Measurements from ENCODE around the gene IRS1. TPM values are rescaled to one million over a fixed set of nuclear protein-coding genes. Genes with fewer than 3 reads are reported as not detected.
"Not testable (repeated sequence)": the region's sequence is repeated elsewhere in the genome, so short reads cannot be mapped to it uniquely, and the experiment has no call there.

IRS1 gene
- total RNA-seq, 1 experiment from 2014 or later = 34.4 TPM

GRCh38 chr2:226847090-226847489 is 47.5 kb upstream of the IRS1 start:
- no peak overlapping the region for H3K27ac Mint-ChIP-seq (ENCODE audit: unreplicated experiment)
- DNase-seq = no peak
- no TSS peak for BruUV-seq (replicated peaks)
- no peak for TF ChIP-seq CTCF (IDR thresholded peaks at IDR 0.05; ENCODE audit: unreplicated experiment)
- H3K27me3 Mint-ChIP-seq (ENCODE audit: unreplicated experiment) = no peaks in the 10 kb centered on the region
- no peaks in the 10 kb centered on the region for H3K36me3 Mint-ChIP-seq (ENCODE audit: insufficient read depth, unreplicated experiment)
- no peaks in the 10 kb centered on the region for H3K4me1 Mint-ChIP-seq (ENCODE audit: low read depth, unreplicated experiment)
- H3K4me3 Mint-ChIP-seq (ENCODE audit: low read depth, unreplicated experiment) = no peak overlapping the region
- no peaks in the 10 kb centered on the region for H3K9me3 Mint-ChIP-seq (ENCODE audit: low read depth, unreplicated experiment)
- intact Hi-C loops (cut with micrococcal nuclease; ENCODE audit: unreplicated experiment) = no loop called here
- CTCF ChIA-PET = no interaction called here

- no TSS peak for BruUV-seq (replicated peaks)
- Mint-ChIP-seq H3K9me3 (ENCODE audit: low read depth, unreplicated experiment) (no peaks in the 10 kb centered on the region), H3K4me1 (ENCODE audit: low read depth, unreplicated experiment) (no peaks in the 10 kb centered on the region), H3K27me3 (ENCODE audit: unreplicated experiment) (no peaks in the 10 kb centered on the region), H3K27ac (ENCODE audit: unreplicated experiment) (no peak overlapping the region), H3K36me3 (ENCODE audit: insufficient read depth, unreplicated experiment) (no peaks in the 10 kb centered on the region), H3K4me3 (ENCODE audit: low read depth, unreplicated experiment) (no peak overlapping the region)
- no peak for TF ChIP-seq CTCF (IDR thresholded peaks at IDR 0.05; ENCODE audit: unreplicated experiment)
- no peak for DNase-seq
- CTCF ChIA-PET = no interaction called here
- intact Hi-C loops (cut with micrococcal nuclease; ENCODE audit: unreplicated experiment) = no loop called here
Measured at GRCh38 chr2:226845386-226846116, 45.9 kb upstream of the IRS1 start.

- H3K4me3 Mint-ChIP-seq (ENCODE audit: low read depth, unreplicated experiment); H3K9me3 Mint-ChIP-seq (ENCODE audit: low read depth, unreplicated experiment); H3K27ac Mint-ChIP-seq (ENCODE audit: unreplicated experiment); BruUV-seq (replicated peaks); CTCF ChIA-PET; H3K27me3 Mint-ChIP-seq (ENCODE audit: unreplicated experiment); H3K36me3 Mint-ChIP-seq (ENCODE audit: insufficient read depth, unreplicated experiment); DNase-seq; intact Hi-C loops (cut with micrococcal nuclease; ENCODE audit: unreplicated experiment); H3K4me1 Mint-ChIP-seq (ENCODE audit: low read depth, unreplicated experiment): not testable (repeated sequence)
Measured at GRCh38 chr2:226843001-226843400, 43.4 kb upstream of the IRS1 start.

- CTCF ChIA-PET = no interaction called here
- no peak overlapping the region for H3K4me3 Mint-ChIP-seq (ENCODE audit: low read depth, unreplicated experiment)
- peaks cover 33% of the 10 kb centered on the region for H3K36me3 Mint-ChIP-seq (ENCODE audit: insufficient read depth, unreplicated experiment)
- no TSS peak for BruUV-seq (replicated peaks)
- no peaks in the 10 kb centered on the region for H3K9me3 Mint-ChIP-seq (ENCODE audit: low read depth, unreplicated experiment)
- no peak overlapping the region for H3K27ac Mint-ChIP-seq (ENCODE audit: unreplicated experiment)
- H3K27me3 Mint-ChIP-seq (ENCODE audit: unreplicated experiment) = no peaks in the 10 kb centered on the region
- intact Hi-C loops (cut with micrococcal nuclease; ENCODE audit: unreplicated experiment) = loop anchor here (10.0 kb wide), 1 partner anchor 145 kb away; no protein-coding TSS in a partner anchor
- no peak for TF ChIP-seq CTCF (IDR thresholded peaks at IDR 0.05; ENCODE audit: unreplicated experiment)
- H3K4me1 Mint-ChIP-seq (ENCODE audit: low read depth, unreplicated experiment) = peaks cover 12% of the 10 kb centered on the region
- DNase-seq = no peak
Measured at GRCh38 chr2:226839951-226840350, 40.3 kb upstream of the IRS1 start.

GRCh38 chr2:226839161-226839560 is 39.5 kb upstream of the IRS1 start:
- H3K27ac Mint-ChIP-seq (ENCODE audit: unreplicated experiment) = no peak overlapping the region
- peaks cover 41% of the 10 kb centered on the region for H3K36me3 Mint-ChIP-seq (ENCODE audit: insufficient read depth, unreplicated experiment)
- CTCF ChIA-PET = interaction anchor here (0.7 kb wide), 1 partner anchor 274 kb away, joined by 3 read pairs; no protein-coding TSS in a partner anchor
- BruUV-seq (replicated peaks) = no TSS peak
- TF ChIP-seq CTCF (IDR thresholded peaks at IDR 0.05; ENCODE audit: unreplicated experiment) = no peak
- H3K4me3 Mint-ChIP-seq (ENCODE audit: low read depth, unreplicated experiment) = no peak overlapping the region
- H3K27me3 Mint-ChIP-seq (ENCODE audit: unreplicated experiment) = no peaks in the 10 kb centered on the region
- intact Hi-C loops (cut with micrococcal nuclease; ENCODE audit: unreplicated experiment) = loop anchor here (10.0 kb wide), 1 partner anchor 146 kb away; no protein-coding TSS in a partner anchor
- peaks cover 12% of the 10 kb centered on the region for H3K4me1 Mint-ChIP-seq (ENCODE audit: low read depth, unreplicated experiment)
- no peaks in the 10 kb centered on the region for H3K9me3 Mint-ChIP-seq (ENCODE audit: low read depth, unreplicated experiment)
- no peak for DNase-seq
